Left kidney (tissue), 2 donors: ENCODE data around the gene BRME1. TPM values are rescaled to one million over a fixed set of nuclear protein-coding genes. Genes with fewer than 3 reads are reported as not detected.
"Not testable (repeated sequence)": the region's sequence is repeated elsewhere in the genome, so short reads cannot be mapped to it uniquely, and the experiment has no call there.

Experiments
- DNase-seq: peaks from one replicate; pipeline ENCODE4 v3.0.0-alpha.2; 2013
- polyA plus RNA-seq: library from polyadenylated mRNA; unstranded; fragments of 120-200 nt; gene quantifications from one replicate; pipeline ENCODE4 v1.2.1, GENCODE V29; 2013; ENCODE audit not compliant: insufficient read length

The BRME1 gene
- polyA plus RNA-seq, 1 donor, result 6.8 TPM

- DNase-seq, result no peak
Observed at GRCh38 chr19:13866463-13867046, 39.4 kb downstream of the BRME1 start.

- no peak for DNase-seq
Observed at GRCh38 chr19:13865571-13866462, 40.1 kb downstream of the BRME1 start.

GRCh38 chr19:13864667-13865570 is 41.0 kb downstream of the BRME1 start:
- no peak for DNase-seq

GRCh38 chr19:13864046-13864666 is 41.8 kb downstream of the BRME1 start:
- DNase-seq, result no peak

- DNase-seq, result peak; percentile 92
Observed at GRCh38 chr19:13861714-13862531, 44.0 kb downstream of the BRME1 start.

- no peak for DNase-seq
Observed at GRCh38 chr19:13861392-13861713, 44.6 kb downstream of the BRME1 start.

- no peak for DNase-seq
Observed at GRCh38 chr19:13860679-13861391, 45.1 kb downstream of the BRME1 start.

- no peak for DNase-seq
Observed at GRCh38 chr19:13859361-13859880, 46.5 kb downstream of the BRME1 start.

- no peak for DNase-seq
Observed at GRCh38 chr19:13856497-13856896, 49.4 kb downstream of the BRME1 start.

GRCh38 chr19:13852171-13852707 is 53.7 kb downstream of the BRME1 start:
- DNase-seq, result not testable (repeated sequence)

GRCh38 chr19:13851734-13852114 is 54.2 kb downstream of the BRME1 start:
- not testable (repeated sequence) for DNase-seq

GRCh38 chr19:13850910-13851733 is 54.8 kb downstream of the BRME1 start:
- DNase-seq, result no peak

- DNase-seq, result no peak
Observed at GRCh38 chr19:13849991-13850909, 55.7 kb downstream of the BRME1 start.

- DNase-seq, result no peak
Observed at GRCh38 chr19:13848798-13849676, 56.9 kb downstream of the BRME1 start.

- DNase-seq, result no peak
Observed at GRCh38 chr19:13848340-13848677, 57.6 kb downstream of the BRME1 start.

GRCh38 chr19:13847407-13848339 is 58.2 kb downstream of the BRME1 start:
- DNase-seq, result peak; percentile 93
